Panc1 (cell line): ENCODE data around the gene CNPY3. TPM values are rescaled to one million over a fixed set of nuclear protein-coding genes. Genes with fewer than 3 reads are reported as not detected.

Source experiments
- ATAC-seq: fragments of 200-7000 bp; cut with Tn5 transposase; 2 replicates; pipeline ENCODE4 v1.9.1; 2020; ENCODE audit warnings: mild to moderate bottlenecking, moderate library complexity
- BruUV-seq: library from RNA; stranded (reverse); fragments of 400-500 nt; replicated peaks from 2 replicates; lab custom pipeline; 2021; lab: Mats Ljungman, UMichigan
- CTCF ChIA-PET: fragments of 300-600 bp; sonication (Branson Sonifier 250); formaldehyde crosslinking; loops from one replicate; lab custom pipeline; 2022; ENCODE audit warnings: antibody characterized with exemption; lab: Charles Lee
- POLR2A ChIA-PET: fragments of 300-600 bp; sonication (Branson Sonifier 250); formaldehyde crosslinking; loops from one replicate; lab custom pipeline; 2022; ENCODE audit warnings: antibody characterized with exemption; lab: Charles Lee
- DNase-seq: peaks from one replicate; pipeline ENCODE4 v3.0.0-alpha.2; 2010; ENCODE audit warnings: low read depth, low spot score
- H3K27ac ChIP-seq: 2 replicates; pipeline ENCODE4 v1.5.1; 2011; ENCODE audit warnings: mild to moderate bottlenecking, low read length, inconsistent platforms
- H3K27me3 ChIP-seq: fragments of 200-500 bp; sonication (Bioruptor generic); 2 replicates; pipeline ENCODE4 v1.6.0; 2014; ENCODE audit warnings: low read length, inconsistent platforms; ENCODE audit not compliant: control insufficient read depth, insufficient read depth
- H3K36me3 ChIP-seq: fragments of 200-500 bp; sonication (Bioruptor generic); 2 replicates; pipeline ENCODE4 v1.5.1; 2014; ENCODE audit warnings: inconsistent platforms, mild to moderate bottlenecking, low read length, moderate library complexity; ENCODE audit not compliant: control insufficient read depth, insufficient read depth
- H3K4me1 ChIP-seq: 2 replicates; pipeline ENCODE4 v1.5.1; 2011; ENCODE audit warnings: inconsistent platforms, mild to moderate bottlenecking, low read length, moderate library complexity; ENCODE audit not compliant: control insufficient read depth, insufficient read depth
- H3K4me3 ChIP-seq, 2 experiments: 2 replicates each; pipeline ENCODE4 v1.5.1; 2011 to 2012; ENCODE audit warnings: low read depth in 2 of 2, low read length in 2 of 2, mild to moderate bottlenecking in 2 of 2, inconsistent platforms in 1 of 2, moderate library complexity in 1 of 2
- H3K9me3 ChIP-seq: fragments of 200-500 bp; sonication (Bioruptor generic); 2 replicates; pipeline ENCODE4 v1.5.1; 2014; ENCODE audit warnings: low read depth, mild to moderate bottlenecking, inconsistent platforms, low read length, moderate library complexity; ENCODE audit not compliant: control insufficient read depth, insufficient read depth
- CTCF ChIP-seq: fragments of 450-650 bp; IDR thresholded peaks from 2 replicates; pipeline ENCODE4 v1.5.1; 2017; ENCODE audit warnings: mild to moderate bottlenecking
- POLR2AphosphoS5 ChIP-seq: IDR thresholded peaks from 2 replicates; pipeline ENCODE4 v1.6.1; 2012; ENCODE audit warnings: mild to moderate bottlenecking, low read depth, low read length, moderate library complexity
- SIN3A ChIP-seq: IDR thresholded peaks from 2 replicates; pipeline ENCODE4 v1.6.1; 2012; ENCODE audit warnings: low read depth, mild to moderate bottlenecking, low read length, moderate library complexity, borderline replicate concordance; ENCODE audit not compliant: insufficient read depth
- TCF7L2 ChIP-seq: IDR thresholded peaks from 2 replicates; pipeline ENCODE4 v1.6.1; 2011; ENCODE audit warnings: mild to moderate bottlenecking, low read depth, low read length, inconsistent platforms
- in situ Hi-C: cut with HindIII; loops from 2 replicates; pipeline ENCODE4 v1.10.0; 2016; ENCODE audit warnings: low sequenced_read_pairs, low pct_unique_long_range_greater_than_20kb
- intact Hi-C: fragments of 100-400 bp; cut with micrococcal nuclease; formaldehyde crosslinking; loops from one replicate; pipeline ENCODE4 v1.10.0; 2022; ENCODE audit not compliant: unreplicated experiment
- total RNA-seq: library from RNA; stranded (reverse); gene quantifications from one replicate; pipeline ENCODE4 v1.2.1, GENCODE V29; 2021; ENCODE audit not compliant: unreplicated experiment
- TF ChIP-seq, protein P1 (sequence below), 2 experiments: IDR thresholded peaks; 2 replicates each; pipeline ENCODE4 v1.6.1; 2011 to 2012; ENCODE audit warnings: low read depth in 2 of 2, control low read depth in 1 of 2, low read length in 1 of 2, mild to moderate bottlenecking in 1 of 2, moderate library complexity in 1 of 2; ENCODE audit not compliant: insufficient read depth in 1 of 2

Gene CNPY3
- total RNA-seq, 1 experiment from 2014 or later = 72.8 TPM

DNA sequence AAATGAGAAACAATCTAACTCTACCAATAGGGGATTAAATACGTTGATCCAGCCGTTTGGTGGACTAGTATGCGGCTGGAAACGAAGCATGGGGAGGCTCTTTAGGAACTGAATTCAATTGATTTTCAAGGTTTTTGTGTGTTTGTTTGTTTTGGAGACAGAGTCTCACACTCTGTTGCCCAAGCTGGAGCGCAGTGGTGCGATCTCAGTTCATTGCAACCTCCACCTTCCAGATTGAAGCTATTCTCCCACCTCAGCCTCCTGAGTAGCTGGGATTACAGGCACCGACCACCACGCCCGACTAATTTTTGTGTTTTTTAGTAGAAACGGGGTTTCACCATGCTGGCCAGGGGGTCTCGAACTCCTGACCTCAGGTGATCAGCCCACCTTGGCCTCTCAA lies 7.1 kb downstream of the CNPY3 start:
- no peak for TF ChIP-seq SIN3A
- no peak for TF ChIP-seq CTCF
- TF ChIP-seq POLR2AphosphoS5 = no peak
- TF ChIP-seq TCF7L2 = no peak
- TF ChIP-seq, protein P1, sequence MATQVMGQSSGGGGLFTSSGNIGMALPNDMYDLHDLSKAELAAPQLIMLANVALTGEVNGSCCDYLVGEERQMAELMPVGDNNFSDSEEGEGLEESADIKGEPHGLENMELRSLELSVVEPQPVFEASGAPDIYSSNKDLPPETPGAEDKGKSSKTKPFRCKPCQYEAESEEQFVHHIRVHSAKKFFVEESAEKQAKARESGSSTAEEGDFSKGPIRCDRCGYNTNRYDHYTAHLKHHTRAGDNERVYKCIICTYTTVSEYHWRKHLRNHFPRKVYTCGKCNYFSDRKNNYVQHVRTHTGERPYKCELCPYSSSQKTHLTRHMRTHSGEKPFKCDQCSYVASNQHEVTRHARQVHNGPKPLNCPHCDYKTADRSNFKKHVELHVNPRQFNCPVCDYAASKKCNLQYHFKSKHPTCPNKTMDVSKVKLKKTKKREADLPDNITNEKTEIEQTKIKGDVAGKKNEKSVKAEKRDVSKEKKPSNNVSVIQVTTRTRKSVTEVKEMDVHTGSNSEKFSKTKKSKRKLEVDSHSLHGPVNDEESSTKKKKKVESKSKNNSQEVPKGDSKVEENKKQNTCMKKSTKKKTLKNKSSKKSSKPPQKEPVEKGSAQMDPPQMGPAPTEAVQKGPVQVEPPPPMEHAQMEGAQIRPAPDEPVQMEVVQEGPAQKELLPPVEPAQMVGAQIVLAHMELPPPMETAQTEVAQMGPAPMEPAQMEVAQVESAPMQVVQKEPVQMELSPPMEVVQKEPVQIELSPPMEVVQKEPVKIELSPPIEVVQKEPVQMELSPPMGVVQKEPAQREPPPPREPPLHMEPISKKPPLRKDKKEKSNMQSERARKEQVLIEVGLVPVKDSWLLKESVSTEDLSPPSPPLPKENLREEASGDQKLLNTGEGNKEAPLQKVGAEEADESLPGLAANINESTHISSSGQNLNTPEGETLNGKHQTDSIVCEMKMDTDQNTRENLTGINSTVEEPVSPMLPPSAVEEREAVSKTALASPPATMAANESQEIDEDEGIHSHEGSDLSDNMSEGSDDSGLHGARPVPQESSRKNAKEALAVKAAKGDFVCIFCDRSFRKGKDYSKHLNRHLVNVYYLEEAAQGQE (IDR thresholded peaks at IDR 0.05; ENCODE audit: insufficient read depth in 1 of 2, low read depth in 2 of 2, low read length in 1 of 2) = no peak

DNA sequence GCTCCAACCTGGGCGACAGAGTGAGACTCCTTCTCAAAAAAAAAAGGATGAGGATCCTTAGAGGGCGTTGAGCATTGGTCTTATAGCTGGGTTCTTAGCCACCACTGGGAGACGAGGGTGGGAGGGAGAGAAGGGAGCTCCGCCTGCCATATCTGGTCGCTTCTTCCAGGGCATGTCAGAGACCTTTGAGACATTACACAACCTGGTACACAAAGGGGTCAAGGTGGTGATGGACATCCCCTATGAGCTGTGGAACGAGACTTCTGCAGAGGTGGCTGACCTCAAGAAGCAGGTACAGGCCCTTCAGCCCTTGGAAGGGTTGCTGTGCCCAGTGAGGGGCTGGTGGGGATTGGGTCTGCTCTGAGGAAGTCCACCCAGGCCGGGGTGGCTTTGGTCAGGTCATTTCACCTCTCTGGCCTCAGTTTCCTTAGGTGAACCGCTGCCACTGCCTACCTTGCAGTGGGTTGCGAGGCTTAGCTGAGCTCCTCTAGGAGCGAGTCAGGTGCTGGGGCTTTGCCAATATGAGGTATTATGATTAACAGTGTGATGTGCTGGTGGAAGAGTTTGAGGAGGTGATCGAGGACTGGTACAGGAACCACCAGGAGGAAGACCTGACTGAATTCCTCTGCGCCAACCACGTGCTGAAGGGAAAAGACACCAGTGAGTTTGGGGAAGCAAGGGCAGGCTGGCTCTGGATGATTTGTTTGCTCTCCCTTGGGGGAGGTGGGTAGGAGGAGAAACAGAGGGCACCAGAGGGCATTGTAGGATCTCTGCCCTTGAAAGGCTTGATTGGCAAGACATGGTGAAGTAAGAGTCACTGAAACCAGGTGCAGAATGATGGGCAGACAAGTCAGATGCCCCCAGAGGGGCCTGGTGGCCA lies 8.5 kb downstream of the CNPY3 start:
- no peak for DNase-seq
- TF ChIP-seq POLR2AphosphoS5 = no peak
- TF ChIP-seq SIN3A = no peak
- TF ChIP-seq TCF7L2 = no peak
- TF ChIP-seq CTCF = no peak
- TF ChIP-seq, protein P1 (IDR thresholded peaks at IDR 0.05; ENCODE audit: insufficient read depth in 1 of 2, low read depth in 2 of 2, low read length in 1 of 2) = no peak
- in situ Hi-C loops (no loop called here), intact Hi-C loops (no loop called here)
- no TSS peak for BruUV-seq
- no peak for ATAC-seq
- Histone ChIP-seq H3K4me1 (no peaks in the 10 kb centered on the region), H3K36me3 (peaks cover 6% of the 10 kb centered on the region; the same call in 1 of the 2 replicates), H3K27me3 (no peaks in the 10 kb centered on the region), H3K4me3 (no peak overlapping the region), H3K27ac (no peak overlapping the region), H3K9me3 (no peaks in the 10 kb centered on the region)
- ChIA-PET CTCF (no interaction called here), POLR2A (interaction anchor here (1.1 kb wide), 1 partner anchor 9 kb away, joined by 4 read pairs; the partner anchor contains the start of gene CNPY3)

More for the DNA sequence above, 7.1 kb downstream of the CNPY3 start:
- no TSS peak for BruUV-seq
- POLR2A ChIA-PET = no interaction called here
- DNase-seq = no peak
- Histone ChIP-seq H3K9me3 (no peaks in the 10 kb centered on the region), H3K4me3 (no peak overlapping the region), H3K27me3 (no peaks in the 10 kb centered on the region), H3K27ac (no peak overlapping the region), H3K4me1 (no peaks in the 10 kb centered on the region), H3K36me3 (peaks cover 6% of the 10 kb centered on the region; the same call in 1 of the 2 replicates)
- no peak for ATAC-seq
- intact Hi-C loops = no loop called here
- in situ Hi-C loops = no loop called here
- CTCF ChIA-PET = no interaction called here
